HG03066 (cell line): ENCODE measurements around the gene MVP.
A peak's percentile ranks its signal among the peaks of the same experiment; 100 is the strongest.

Source experiments
- ATAC-seq: cut with Tn5 transposase; IDR thresholded peaks from one replicate; pipeline ENCODE4 v1.9.1; 2021; ENCODE audit warnings: low read depth; ENCODE audit not compliant: unreplicated experiment

The MVP gene

DNA sequence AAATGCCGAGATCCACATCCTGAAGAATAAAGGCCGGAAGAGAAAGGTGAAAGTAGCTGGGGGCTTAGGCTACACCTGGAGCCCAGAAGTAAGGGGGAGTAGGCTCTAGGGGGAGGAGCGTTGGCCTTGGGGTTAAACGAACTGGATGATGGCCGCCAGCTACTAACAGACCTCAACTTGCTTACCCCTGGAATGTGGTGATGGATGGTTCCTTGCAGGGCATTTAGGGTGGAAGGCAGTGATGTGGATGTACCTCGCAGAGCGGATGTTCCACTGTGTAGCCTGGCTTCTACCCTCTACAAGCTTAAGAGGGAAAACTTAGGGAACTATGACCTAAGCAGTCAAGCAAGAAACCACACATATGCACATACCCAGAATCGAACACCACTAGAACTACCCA is 16.2 kb upstream of the MVP start:
- ATAC-seq = no peak

DNA sequence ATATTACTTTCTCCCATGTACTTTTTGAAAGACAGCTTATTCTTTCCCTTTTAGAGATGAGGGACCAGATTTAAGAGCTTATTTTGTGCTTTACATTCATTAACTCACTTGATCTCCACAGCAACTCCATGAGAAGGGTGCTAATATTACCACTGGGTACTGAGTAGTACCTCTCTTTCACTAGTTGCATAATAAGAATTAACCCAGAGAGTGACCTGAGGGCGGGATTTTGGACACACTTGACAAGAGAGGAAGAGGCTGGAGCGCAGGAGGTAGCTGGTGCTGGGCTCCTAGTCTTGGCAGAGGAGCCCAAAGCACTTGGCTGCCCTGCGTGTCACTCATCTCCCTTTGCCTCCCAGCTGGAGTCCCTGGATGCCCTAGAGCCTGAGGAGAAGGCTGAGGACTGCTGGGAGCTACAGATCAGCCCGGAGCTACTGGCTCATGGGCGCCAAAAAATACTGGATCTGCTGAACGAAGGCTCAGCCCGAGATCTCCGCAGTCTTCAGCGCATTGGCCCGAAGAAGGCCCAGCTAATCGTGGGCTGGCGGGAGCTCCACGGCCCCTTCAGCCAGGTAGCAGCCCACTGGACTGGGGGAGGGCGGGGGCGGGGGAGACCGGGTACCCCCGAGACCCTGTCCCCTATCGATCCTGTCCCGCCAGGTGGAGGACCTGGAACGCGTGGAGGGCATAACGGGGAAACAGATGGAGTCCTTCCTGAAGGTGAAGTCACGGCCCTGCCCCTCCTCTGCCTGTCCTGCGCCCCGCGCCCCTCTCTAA is 15.6 kb upstream of the MVP start:
- no peak for ATAC-seq

DNA sequence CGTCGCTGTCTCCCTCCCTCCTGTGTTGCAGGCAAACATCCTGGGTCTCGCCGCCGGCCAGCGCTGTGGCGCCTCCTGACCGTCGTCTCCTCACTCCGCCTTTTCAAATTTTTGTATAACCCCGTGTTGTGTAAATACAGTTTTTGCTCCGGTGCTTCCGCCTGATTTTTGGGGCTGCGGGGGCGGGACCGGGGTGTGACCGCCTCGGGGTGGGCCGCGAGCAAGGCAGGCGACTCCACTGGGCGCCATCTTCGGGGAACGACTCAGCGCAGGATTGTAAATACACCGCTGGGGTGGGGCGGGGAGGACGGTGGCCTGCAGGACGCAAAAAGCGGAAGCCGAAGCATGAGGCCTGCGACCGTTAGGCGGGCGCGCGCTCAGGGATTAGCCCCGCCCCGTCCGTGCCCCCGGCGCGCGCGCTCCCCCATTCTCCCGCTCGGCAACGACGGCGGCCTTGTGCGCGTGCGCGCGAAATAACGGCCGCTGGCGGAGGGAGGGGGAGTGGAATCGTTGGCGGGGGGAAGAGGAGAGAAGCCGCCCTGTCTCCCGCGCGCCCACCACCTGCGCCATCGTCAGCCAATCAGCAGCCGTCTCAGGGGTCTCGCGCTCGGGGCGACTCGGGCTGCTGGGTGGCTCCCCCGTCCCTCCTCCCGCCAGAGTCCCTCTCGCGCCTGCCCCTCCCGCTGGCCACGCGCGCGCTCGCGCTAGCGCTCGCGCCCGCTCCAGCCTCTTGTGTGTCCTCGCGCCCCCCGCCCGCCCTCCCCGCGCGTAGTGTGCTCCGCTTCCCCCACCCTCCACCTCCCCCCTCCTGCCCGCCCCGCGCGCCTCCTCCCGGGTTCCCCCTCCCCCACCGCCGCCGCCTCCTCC is 14.8 kb upstream of the MVP start:
- peak; percentile 63 for ATAC-seq

DNA sequence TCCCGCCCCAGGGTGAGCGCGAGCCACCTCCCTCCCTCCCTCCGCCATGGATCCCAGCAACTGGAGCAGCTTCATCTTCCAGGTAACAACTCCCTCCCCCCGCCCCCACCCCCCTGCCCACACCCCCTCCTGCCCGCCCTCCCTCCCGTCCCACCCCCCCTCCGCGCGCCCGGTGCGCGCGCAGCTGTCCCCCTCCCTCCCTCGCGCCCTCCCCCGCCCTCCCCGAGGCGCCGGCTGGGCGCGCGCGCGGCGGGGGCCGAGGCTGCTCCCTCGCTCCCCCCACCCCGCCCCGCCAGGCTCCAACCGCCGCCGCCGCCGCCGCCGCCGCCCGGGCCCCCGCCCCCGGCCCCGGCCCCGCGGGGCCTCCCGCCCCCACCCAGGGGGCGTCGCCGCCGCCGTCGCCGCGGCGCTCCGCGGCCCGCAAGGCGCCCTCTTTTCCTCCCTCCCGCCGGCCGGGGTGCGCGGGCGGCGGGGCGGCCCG is 14.1 kb upstream of the MVP start, which contains the start of gene MAZ:
Gene MAZ, plus strand, starts transcription at position 431 of the 481 bp plus-strand sequence. CDS start 173 bp downstream, outside the sequence.
- no peak for ATAC-seq

DNA sequence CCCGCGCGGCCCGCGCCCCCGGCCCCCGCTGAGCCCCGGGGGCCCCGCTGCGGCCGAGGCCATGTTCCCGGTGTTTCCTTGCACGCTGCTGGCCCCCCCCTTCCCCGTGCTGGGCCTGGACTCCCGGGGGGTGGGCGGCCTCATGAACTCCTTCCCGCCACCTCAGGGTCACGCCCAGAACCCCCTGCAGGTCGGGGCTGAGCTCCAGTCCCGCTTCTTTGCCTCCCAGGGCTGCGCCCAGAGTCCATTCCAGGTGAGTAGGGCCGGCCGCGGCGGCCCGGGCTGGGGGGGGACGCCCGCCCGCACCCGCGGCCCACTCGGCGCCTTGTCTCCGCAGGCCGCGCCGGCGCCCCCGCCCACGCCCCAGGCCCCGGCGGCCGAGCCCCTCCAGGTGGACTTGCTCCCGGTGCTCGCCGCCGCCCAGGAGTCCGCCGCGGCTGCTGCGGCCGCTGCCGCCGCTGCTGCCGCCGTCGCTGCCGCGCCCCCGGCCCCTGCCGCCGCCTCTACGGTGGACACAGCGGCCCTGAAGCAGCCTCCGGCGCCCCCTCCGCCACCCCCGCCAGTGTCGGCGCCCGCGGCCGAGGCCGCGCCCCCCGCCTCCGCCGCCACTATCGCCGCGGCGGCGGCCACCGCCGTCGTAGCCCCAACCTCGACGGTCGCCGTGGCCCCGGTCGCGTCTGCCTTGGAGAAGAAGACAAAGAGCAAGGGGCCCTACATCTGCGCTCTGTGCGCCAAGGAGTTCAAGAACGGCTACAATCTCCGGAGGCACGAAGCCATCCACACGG is 13.4 kb upstream of the MVP start:
- no peak for ATAC-seq

DNA sequence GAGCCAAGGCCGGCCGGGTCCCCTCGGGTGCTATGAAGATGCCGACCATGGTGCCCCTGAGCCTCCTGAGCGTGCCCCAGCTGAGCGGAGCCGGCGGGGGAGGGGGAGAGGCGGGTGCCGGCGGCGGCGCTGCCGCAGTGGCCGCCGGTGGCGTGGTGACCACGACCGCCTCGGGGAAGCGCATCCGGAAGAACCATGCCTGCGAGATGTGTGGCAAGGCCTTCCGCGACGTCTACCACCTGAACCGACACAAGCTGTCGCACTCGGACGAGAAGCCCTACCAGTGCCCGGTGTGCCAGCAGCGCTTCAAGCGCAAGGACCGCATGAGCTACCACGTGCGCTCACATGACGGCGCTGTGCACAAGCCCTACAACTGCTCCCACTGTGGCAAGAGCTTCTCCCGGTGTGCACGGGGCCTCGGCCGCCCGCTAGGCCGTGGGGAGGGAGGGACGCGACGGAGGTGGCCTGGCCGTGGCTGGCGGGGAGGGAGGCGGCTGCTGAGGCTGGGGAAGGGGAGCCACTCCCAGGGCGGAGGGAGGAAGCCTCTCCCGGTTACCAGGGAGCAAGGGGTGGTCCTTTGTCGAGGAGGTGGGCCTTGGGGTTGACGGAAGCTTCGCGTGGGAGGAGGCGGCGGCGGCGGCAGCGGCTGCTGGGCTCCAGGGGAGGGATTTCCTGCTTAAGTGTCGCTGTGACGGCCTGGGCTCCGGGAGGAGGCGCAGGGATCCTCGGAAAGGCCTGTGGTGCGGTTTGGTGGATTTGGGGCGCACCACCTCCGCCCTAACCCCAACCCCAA is 12.6 kb upstream of the MVP start:
- peak; percentile 26 for ATAC-seq

DNA sequence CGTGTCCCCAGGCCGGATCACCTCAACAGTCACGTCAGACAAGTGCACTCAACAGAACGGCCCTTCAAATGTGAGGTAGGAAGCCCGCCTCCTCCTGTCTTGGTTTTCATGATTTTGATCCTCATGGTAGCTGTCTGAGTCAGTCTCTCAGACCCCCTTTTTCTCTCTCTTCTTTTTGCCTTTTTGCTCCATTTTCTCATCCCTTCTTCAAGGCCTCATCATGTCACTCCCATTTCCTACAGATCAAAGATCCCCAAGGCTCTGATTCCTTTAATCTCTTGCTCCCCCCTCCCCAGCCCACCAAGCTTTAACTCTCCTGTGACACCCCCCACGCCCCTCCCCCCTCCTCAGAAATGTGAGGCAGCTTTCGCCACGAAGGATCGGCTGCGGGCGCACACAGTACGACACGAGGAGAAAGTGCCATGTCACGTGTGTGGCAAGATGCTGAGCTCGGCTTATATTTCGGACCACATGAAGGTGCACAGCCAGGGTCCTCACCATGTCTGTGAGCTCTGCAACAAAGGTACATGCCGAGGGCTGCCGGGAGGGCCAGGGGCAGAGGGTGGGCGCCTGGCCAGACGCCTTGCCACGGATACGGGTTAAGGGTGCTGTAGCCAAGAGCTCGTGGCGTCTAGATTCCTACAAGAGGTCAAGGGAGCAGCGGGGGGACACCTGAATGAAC is 11.9 kb upstream of the MVP start:
- no peak for ATAC-seq

DNA sequence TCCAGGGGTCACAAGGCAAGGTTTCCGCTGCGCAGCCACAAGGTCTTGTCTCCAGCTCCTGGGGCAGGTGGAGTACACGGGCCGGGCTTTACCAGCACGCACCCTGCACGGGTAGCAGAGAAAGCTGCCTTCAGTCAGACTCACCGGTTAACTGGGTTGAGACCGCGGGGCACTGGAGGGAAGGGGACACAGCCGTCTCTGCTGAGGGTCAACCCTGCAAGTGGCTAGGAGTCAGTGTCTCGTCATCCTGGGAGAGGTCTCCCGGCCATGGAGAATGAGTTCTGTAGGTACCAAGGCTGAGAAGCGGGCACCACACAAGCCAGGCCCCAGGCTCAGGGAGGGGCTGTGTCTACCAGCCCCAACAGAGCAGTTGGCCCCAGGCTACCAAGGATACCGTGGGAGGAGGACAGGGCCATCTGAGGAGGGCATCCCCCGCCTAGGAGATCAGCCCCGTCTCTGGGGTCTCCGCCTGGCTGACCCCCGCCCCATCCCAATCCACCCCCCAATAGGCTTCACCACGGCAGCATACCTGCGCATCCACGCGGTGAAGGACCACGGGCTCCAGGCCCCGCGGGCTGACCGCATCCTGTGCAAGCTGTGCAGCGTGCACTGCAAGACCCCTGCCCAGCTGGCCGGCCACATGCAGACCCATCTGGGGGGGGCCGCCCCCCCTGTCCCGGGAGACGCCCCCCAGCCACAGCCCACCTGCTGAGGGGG is 11.1 kb upstream of the MVP start:
- ATAC-seq = no peak

DNA sequence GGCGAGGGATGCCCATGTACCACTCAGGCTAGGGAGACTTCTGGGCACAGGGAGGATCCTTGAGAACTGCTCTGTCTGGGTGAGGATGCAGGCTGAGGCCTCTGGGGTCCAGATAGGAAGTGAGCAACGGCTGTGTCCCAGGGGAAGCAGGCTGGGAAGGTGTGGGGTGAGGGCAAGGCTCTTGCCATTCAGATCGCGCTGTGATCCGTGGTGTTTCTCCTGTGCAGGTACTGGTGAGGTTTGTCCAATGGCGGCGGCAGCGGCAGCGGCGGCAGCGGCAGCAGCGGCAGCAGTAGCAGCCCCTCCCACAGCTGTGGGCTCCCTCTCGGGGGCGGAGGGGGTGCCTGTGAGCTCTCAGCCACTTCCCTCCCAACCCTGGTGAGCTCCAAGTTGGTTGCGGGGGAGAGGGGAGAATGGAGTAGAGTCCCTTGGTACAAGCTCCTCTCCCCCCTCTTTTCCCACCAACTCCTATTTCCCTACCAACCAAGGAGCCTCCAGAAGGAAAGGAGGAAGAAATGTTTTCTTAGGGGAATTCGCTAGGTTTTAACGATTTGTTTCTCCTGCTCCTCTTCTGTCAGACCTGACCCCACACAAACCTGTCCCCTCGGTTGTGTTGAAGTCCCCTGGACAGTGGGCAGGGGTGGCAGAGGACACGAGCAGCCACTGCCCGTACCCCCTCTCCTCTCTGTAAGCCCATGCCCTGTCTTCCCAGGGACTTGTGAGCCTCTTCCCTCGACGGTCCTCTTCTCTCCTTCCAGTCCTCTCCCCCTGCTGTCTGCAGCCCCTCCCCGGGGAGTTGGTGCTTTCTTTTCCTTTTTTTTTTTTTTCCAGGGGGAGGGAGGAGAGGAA is 10.2 kb upstream of the MVP start:
- no peak for ATAC-seq

DNA sequence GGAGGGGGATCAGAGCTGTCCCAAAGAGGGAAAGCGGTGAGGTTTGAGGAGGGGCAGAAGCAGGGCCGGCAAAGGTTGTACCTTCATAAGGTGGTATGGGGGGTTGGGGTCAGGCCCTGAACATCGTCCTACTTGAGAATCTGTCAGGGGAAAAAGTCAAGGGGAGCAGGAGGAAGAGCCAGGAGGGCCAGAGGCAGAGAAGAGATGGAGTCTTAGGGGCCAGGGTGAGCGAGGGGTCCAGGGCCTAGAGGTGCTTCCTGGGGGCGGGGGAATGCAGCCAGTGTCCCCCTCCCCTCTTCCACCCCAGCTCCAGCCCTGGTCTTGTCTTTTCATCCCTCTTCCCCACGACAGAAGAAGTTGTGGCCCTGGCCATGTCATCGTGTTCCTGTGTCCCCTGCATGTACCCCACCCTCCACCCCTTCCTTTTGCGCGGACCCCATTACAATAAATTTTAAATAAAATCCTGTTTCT is 9.5 kb upstream of the MVP start:
- ATAC-seq = no peak

DNA sequence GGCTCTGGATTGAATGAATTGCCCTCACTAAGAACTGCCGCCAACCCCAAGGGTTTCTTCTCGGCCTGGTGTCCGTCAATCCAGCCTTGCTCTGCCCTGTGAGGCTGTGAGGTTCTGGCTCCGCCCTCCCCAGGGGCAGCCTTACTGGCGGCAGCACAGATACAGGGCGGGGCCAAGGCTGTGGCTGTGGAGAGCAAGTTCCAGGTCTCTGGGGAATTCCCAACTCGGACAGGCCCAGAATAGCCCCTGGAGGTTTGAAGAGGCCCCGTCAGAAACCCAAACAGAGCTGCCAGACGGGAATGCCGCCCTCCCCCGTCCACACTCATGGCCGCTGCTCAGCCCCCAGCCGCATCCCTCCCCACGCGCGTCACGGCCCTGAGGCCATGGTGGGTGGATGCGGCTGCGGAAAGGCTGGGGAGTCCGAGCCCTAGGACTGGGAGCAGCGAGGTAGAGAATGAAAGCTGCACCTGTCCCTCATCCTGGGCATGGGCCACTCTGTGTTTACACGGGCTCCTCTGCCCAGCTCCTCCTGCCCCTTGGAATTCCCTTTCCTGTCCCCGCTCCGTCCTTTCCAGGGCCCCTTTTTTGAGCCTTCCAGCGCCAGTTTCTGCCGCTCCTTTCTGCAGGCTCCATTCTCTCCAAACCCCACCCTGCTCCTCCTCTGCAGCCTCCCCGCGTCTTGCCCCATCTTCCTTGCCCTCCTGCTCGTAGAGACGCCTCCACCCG is 8.9 kb upstream of the MVP start:
- ATAC-seq = peak; percentile 45

DNA sequence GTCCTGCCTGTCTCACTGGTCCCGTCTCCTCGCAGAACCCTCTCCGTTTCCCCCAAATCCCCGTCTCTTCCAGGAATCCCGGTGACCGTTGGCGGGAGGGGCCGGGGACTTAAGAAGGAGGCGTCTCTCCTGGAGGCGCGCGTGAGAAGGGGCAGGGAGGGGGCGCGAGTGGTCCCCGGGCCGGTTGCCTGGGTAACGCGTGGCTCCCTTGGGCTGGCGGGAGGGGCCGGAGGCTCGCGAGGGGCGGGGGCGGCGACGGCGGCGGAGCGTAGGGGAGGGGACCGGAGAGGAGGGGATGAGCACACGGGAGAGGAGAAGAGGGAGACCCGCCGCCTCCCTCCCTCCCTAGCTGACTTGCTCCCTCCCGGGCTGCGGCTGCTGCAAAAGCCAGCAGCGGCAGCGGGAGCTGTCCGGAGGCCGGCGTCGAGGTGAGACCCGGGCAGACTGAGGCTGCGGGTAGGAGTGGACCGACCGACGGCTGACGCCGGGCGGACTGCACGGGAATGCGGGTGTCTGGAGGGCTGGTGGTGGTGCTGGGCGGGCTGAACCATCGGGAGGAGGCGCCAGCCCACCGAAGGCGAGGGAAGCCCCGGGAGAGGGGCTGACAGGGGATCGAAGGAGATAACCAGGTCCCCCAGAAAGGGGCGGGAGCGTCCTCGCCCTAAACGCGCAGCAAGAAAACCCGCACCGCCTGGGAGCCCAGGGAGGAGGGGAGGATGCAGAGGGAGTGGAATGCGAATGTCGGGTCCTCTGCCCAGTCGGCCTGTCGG is 8.2 kb upstream of the MVP start, which contains the start of gene PRRT2:
Gene PRRT2, plus strand, starts transcription at position 298 of the 770 bp plus-strand sequence. CDS start 862 bp downstream, outside the sequence.
- no peak for ATAC-seq

DNA sequence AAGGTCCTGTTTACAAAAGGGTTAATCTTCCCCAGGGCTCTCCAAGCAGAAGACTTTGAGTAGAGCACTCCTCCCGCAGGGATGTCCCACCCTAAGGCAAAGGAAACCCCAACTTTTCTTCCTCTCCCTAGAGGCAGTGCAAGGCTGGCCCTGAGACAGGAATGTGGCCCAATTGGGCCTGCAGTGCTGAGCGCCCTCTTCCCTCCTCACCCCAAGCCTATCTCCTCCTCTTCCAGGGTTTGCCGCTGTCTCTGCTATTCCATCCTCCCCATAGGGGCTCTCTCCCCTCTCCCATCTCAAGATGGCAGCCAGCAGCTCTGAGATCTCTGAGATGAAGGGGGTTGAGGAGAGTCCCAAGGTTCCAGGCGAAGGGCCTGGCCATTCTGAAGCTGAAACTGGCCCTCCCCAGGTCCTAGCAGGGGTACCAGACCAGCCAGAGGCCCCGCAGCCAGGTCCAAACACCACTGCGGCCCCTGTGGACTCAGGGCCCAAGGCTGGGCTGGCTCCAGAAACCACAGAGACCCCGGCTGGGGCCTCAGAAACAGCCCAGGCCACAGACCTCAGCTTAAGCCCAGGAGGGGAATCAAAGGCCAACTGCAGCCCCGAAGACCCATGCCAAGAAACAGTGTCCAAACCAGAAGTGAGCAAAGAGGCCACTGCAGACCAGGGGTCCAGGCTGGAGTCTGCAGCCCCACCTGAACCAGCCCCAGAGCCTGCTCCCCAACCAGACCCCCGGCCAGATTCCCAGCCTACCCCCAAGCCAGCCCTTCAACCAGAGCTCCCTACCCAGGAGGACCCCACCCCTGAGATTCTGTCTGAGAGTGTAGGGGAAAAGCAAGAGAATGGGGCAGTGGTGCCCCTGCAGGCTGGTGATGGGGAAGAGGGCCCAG is 7.3 kb upstream of the MVP start:
- no peak for ATAC-seq

DNA sequence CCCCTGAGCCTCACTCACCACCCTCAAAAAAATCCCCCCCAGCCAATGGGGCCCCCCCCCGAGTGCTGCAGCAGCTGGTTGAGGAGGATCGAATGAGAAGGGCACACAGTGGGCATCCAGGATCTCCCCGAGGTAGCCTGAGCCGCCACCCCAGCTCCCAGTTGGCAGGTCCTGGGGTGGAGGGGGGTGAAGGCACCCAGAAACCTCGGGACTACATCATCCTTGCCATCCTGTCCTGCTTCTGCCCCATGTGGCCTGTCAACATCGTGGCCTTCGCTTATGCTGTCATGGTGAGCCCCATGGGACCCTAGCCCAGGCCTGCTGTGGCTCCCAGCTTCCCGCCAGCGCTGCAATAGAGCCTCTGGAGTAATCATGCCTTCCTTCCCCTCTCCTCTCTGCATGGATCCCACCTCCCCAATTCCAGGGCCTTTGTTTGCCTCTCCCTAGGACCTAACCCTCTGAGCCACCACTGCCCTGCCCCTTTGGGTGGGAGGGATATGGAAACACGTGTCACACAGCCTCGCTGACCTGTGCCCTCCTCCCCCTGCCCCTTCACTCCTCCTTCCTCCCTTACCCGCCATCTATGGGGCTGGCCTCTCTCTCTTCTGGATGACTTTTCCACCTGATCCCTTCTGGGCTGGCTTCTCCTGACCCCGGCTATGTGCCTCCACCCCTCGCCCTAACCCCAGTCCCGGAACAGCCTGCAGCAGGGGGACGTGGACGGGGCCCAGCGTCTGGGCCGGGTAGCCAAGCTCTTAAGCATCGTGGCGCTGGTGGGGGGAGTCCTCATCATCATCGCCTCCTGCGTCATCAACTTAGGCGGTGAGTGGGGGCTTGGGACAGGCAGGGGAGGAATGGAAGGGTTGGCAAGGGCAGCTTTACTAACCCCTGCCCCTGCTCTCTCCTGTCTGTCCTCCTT is 6.4 kb upstream of the MVP start:
- no peak for ATAC-seq
